COR-L47 (cell line): ENCODE measurements around the gene NEUROD2.

Experiments used
- DNase-seq: peaks from one replicate; lab custom pipeline; 2025; lab: John Stamatoyannopoulos, UW

The NEUROD2 gene

GRCh38 chr17:39579318-39580081 is 28.2 kb downstream of the NEUROD2 start:
- DNase-seq, result peak; percentile 59

GRCh38 chr17:39578272-39578671 is 29.4 kb downstream of the NEUROD2 start:
- no peak for DNase-seq

- peak; percentile 57 for DNase-seq
Observed at GRCh38 chr17:39576187-39576586, 31.5 kb downstream of the NEUROD2 start.

- DNase-seq, result peak; percentile 71
Observed at GRCh38 chr17:39573447-39574298, 34.0 kb downstream of the NEUROD2 start.

GRCh38 chr17:39572121-39572520 is 35.6 kb downstream of the NEUROD2 start:
- DNase-seq, result no peak

GRCh38 chr17:39569126-39569525 is 38.6 kb downstream of the NEUROD2 start:
- DNase-seq, result no peak

GRCh38 chr17:39568702-39569101 is 39.0 kb downstream of the NEUROD2 start:
- no peak for DNase-seq

GRCh38 chr17:39566094-39566850 is 41.4 kb downstream of the NEUROD2 start:
- DNase-seq, result no peak

- no peak for DNase-seq
Observed at GRCh38 chr17:39564211-39564848, 43.4 kb downstream of the NEUROD2 start.

- no peak for DNase-seq
Observed at GRCh38 chr17:39563476-39563875, 44.2 kb downstream of the NEUROD2 start.

- no peak for DNase-seq
Observed at GRCh38 chr17:39562976-39563375, 44.7 kb downstream of the NEUROD2 start.

- DNase-seq, result no peak
Observed at GRCh38 chr17:39562395-39562794, 45.3 kb downstream of the NEUROD2 start.

GRCh38 chr17:39556423-39556822 is 51.3 kb downstream of the NEUROD2 start:
- DNase-seq, result no peak

- DNase-seq, result no peak
Observed at GRCh38 chr17:39555368-39555767, 52.4 kb downstream of the NEUROD2 start.
